Posterior vena cava (tissue), 2 donors: ENCODE measurements around the gene MAPKAPK5. TPM values are rescaled to one million over a fixed set of nuclear protein-coding genes. Genes with fewer than 3 reads are reported as not detected.
A peak's percentile ranks its signal among the peaks of the same experiment; 100 is the strongest.
"Not testable (repeated sequence)": the region's sequence is repeated elsewhere in the genome, so short reads cannot be mapped to it uniquely, and the experiment has no call there.

Source experiments
- DNase-seq: peaks from one replicate; pipeline ENCODE4 v3.0.0-alpha.2; 2020; ENCODE audit warnings: low spot score
- intact Hi-C, 2 donors: fragments of 100-400 bp; cut with DNase I; formaldehyde crosslinking; loops; one replicate each; pipeline versions ENCODE4 v1.14.1 to v1.14.2; 2022 to 2023
- total RNA-seq, 2 donors: library from RNA; stranded (reverse); fragmentation: NEBNext Ultra II Directional; extraction: Animal tissue kit (Norgen Biotek cat#: 25700); gene quantifications; one replicate each; pipeline ENCODE4 v1.2.1, GENCODE V29; 2021
- donor health status: DM: yes; HTN: yes; CAD: no.
- donor health status: DM: yes; HTN: yes; CAD: no.

MAPKAPK5 gene
- total RNA-seq, 2 donors from 2014 or later, result 33.0 to 33.9 TPM

GRCh38 chr12:111825509-111825908 lies 16.5 kb upstream of the MAPKAPK5 start:
- intact Hi-C loops, result no loop called here
- no peak for DNase-seq

- no peak for DNase-seq
- intact Hi-C loops, result no loop called here
Observed at GRCh38 chr12:111826316-111826715, 15.7 kb upstream of the MAPKAPK5 start.

GRCh38 chr12:111826992-111827391 lies 15.0 kb upstream of the MAPKAPK5 start:
- DNase-seq, result no peak
- intact Hi-C loops, result no loop called here

GRCh38 chr12:111827907-111828306 lies 14.1 kb upstream of the MAPKAPK5 start:
- intact Hi-C loops, result no loop called here
- DNase-seq, result no peak

- intact Hi-C loops, result no loop called here
- no peak for DNase-seq
Observed at GRCh38 chr12:111828338-111828979, 13.6 kb upstream of the MAPKAPK5 start.

- intact Hi-C loops, DNase-seq: not testable (repeated sequence)
Observed at GRCh38 chr12:111829635-111830034, 12.4 kb upstream of the MAPKAPK5 start.

- intact Hi-C loops, DNase-seq: not testable (repeated sequence)
Observed at GRCh38 chr12:111834740-111835386, 7.2 kb upstream of the MAPKAPK5 start.

GRCh38 chr12:111835531-111836181 lies 6.4 kb upstream of the MAPKAPK5 start:
- intact Hi-C loops, DNase-seq: not testable (repeated sequence)

GRCh38 chr12:111838353-111838752 lies 3.7 kb upstream of the MAPKAPK5 start:
- intact Hi-C loops, result no loop called here
- no peak for DNase-seq

GRCh38 chr12:111840807-111841206 lies 1.2 kb upstream of the MAPKAPK5 start:
- intact Hi-C loops, result no loop called here
- no peak for DNase-seq

- no peak for DNase-seq
- intact Hi-C loops, result no loop called here
Observed at GRCh38 chr12:111841236-111841749, 735 bp upstream of the MAPKAPK5 start.

- intact Hi-C loops, result no loop called here
- peak; percentile 83 for DNase-seq
Observed at GRCh38 chr12:111842556-111843396, 748 bp downstream of the MAPKAPK5 start.

- intact Hi-C loops, result no loop called here
- DNase-seq, result no peak
Observed at GRCh38 chr12:111846016-111846415, 4.0 kb downstream of the MAPKAPK5 start.

GRCh38 chr12:111850526-111850925 lies 8.5 kb downstream of the MAPKAPK5 start:
- no peak for DNase-seq
- intact Hi-C loops, result no loop called here

GRCh38 chr12:111858186-111858585 lies 16.2 kb downstream of the MAPKAPK5 start:
- no peak for DNase-seq
- intact Hi-C loops, result no loop called here

- intact Hi-C loops, result no loop called here
Observed at GRCh38 chr12:111858778-111859177, 16.8 kb downstream of the MAPKAPK5 start.

GRCh38 chr12:111864913-111865312 lies 22.9 kb downstream of the MAPKAPK5 start:
- intact Hi-C loops, result loop anchor here in 1 of 2 donors (5.0 kb wide), 1 partner anchor 1138 kb away; no protein-coding TSS in a partner anchor
- no peak for DNase-seq

More at GRCh38 chr12:111858778-111859177, 16.8 kb downstream of the MAPKAPK5 start:
- no peak for DNase-seq

- no peak for DNase-seq
- intact Hi-C loops, result loop anchor here in 1 of 2 donors (5.0 kb wide), 1 partner anchor 1140 kb away; no protein-coding TSS in a partner anchor
Observed at GRCh38 chr12:111867531-111867930, 25.5 kb downstream of the MAPKAPK5 start.
